Lung (tissue), 12 donors: ENCODE results near the gene ADAMTS9. TPM values are rescaled to one million over a fixed set of nuclear protein-coding genes. Genes with fewer than 3 reads are reported as not detected.
A peak's percentile ranks its signal among the peaks of the same experiment; 100 is the strongest.

Experiments used
- ATAC-seq: fragments of 200-7000 bp; cut with Tn5 transposase; one replicate; pipeline ENCODE4 v1.9.1; 2020; ENCODE audit warnings: moderate number of reproducible peaks; ENCODE audit not compliant: insufficient read depth, low FRiP score
- DNase-seq, 3 donors: peaks; one replicate each; pipeline ENCODE4 v3.0.0-alpha.2; 2013 to 2017
- H3K27ac ChIP-seq, 2 donors: one replicate each; pipeline ENCODE4 v1.5.1; 2013; ENCODE audit warnings: mild to moderate bottlenecking in 2 of 2, moderate library complexity in 2 of 2, control low read depth in 1 of 2, inconsistent platforms in 1 of 2, low read depth in 1 of 2, low read length in 1 of 2
- H3K27me3 ChIP-seq, 3 donors: one replicate each; pipeline ENCODE4 v1.5.1; 2013; ENCODE audit warnings: low read length in 2 of 3; ENCODE audit not compliant: control insufficient read depth in 3 of 3, insufficient read depth in 3 of 3
- H3K36me3 ChIP-seq, 4 donors: one replicate each; pipeline ENCODE4 v1.5.1; 2013; ENCODE audit warnings: low read length in 4 of 4, mild to moderate bottlenecking in 1 of 4, moderate library complexity in 1 of 4; ENCODE audit not compliant: control insufficient read depth in 4 of 4, insufficient read depth in 4 of 4
- H3K4me1 ChIP-seq, 5 donors: one replicate each; pipeline ENCODE4 v1.5.1; 2013; ENCODE audit warnings: low read length in 5 of 5, mild to moderate bottlenecking in 2 of 5, moderate library complexity in 1 of 5; ENCODE audit not compliant: control insufficient read depth in 5 of 5, insufficient read depth in 5 of 5
- H3K4me3 ChIP-seq: one replicate; pipeline ENCODE4 v1.5.1; 2013; ENCODE audit warnings: mild to moderate bottlenecking, control low read depth, moderate library complexity
- H3K9ac ChIP-seq, 2 donors: one replicate each; pipeline ENCODE4 v1.5.1; 2013; ENCODE audit warnings: low read length in 2 of 2, control low read depth in 1 of 2; ENCODE audit not compliant: insufficient read depth in 1 of 2
- H3K9me3 ChIP-seq, 4 donors: one replicate each; pipeline ENCODE4 v1.5.1; 2013; ENCODE audit warnings: low read length in 3 of 4, mild to moderate bottlenecking in 1 of 4, moderate library complexity in 1 of 4; ENCODE audit not compliant: control insufficient read depth in 4 of 4, insufficient read depth in 3 of 4
- WGBS, 2 donors: extraction: QIAGEN DNeasy Blood & Tissue Kit; methylation state at CpG; one replicate each; pipeline ENCODE4 v1.1.7; 2013; 5-methylcytosine and 5-hydroxymethylcytosine counted together
- polyA plus RNA-seq, 2 donors: library from polyadenylated mRNA; stranded (reverse); fragments of 200-250 nt; gene quantifications; one replicate each; pipeline ENCODE4 v1.2.1, GENCODE V29; 2013
- total RNA-seq, 2 donors: library from RNA; depleted of rRNA in 1 of 2; stranded (reverse); fragments of >200 nt in 1 of 2; gene quantifications; one replicate each; pipeline ENCODE4 v1.2.1, GENCODE V29; 2014 to 2021
- TF ChIP-seq, protein P1 (sequence below): IDR thresholded peaks from 2 replicates; pipeline ENCODE4 v1.5.1; 2012; ENCODE audit warnings: mild to moderate bottlenecking; ENCODE audit errors: control extremely low read depth, extremely low read depth
- donor health status: control.
- donor health status: control.
- donor health status: Bipolar disorder and iron deficiency.
- donor health status: healthy.
- donor health status: DM: yes; HTN: yes; CAD: no.

The ADAMTS9 gene
- total and polyA plus RNA-seq, 4 donors: 29.9 to 75.6 (median 42.9) TPM

- Histone ChIP-seq H3K9ac (no peak overlapping the region), H3K9me3 (no peaks in the 10 kb centered on the region), H3K4me3 (no peak overlapping the region), H3K27ac (no peak overlapping the region), H3K4me1 (peaks cover 0 to 15% (median 3%) of the 10 kb centered on the region in 5 donors), H3K27me3 (no peaks in the 10 kb centered on the region), H3K36me3 (peaks cover 3 to 10% (median 6%) of the 10 kb centered on the region in 4 donors)
- 74 to 82% methylated on average over 4 of the region's 4 CpGs for WGBS, 2 donors
- TF ChIP-seq, protein P1, sequence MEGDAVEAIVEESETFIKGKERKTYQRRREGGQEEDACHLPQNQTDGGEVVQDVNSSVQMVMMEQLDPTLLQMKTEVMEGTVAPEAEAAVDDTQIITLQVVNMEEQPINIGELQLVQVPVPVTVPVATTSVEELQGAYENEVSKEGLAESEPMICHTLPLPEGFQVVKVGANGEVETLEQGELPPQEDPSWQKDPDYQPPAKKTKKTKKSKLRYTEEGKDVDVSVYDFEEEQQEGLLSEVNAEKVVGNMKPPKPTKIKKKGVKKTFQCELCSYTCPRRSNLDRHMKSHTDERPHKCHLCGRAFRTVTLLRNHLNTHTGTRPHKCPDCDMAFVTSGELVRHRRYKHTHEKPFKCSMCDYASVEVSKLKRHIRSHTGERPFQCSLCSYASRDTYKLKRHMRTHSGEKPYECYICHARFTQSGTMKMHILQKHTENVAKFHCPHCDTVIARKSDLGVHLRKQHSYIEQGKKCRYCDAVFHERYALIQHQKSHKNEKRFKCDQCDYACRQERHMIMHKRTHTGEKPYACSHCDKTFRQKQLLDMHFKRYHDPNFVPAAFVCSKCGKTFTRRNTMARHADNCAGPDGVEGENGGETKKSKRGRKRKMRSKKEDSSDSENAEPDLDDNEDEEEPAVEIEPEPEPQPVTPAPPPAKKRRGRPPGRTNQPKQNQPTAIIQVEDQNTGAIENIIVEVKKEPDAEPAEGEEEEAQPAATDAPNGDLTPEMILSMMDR: no peak
- no peak for DNase-seq
- ATAC-seq: no peak
Measured at GRCh38 chr3:64586952-64587351, 100.8 kb downstream of the ADAMTS9 start.

DNA sequence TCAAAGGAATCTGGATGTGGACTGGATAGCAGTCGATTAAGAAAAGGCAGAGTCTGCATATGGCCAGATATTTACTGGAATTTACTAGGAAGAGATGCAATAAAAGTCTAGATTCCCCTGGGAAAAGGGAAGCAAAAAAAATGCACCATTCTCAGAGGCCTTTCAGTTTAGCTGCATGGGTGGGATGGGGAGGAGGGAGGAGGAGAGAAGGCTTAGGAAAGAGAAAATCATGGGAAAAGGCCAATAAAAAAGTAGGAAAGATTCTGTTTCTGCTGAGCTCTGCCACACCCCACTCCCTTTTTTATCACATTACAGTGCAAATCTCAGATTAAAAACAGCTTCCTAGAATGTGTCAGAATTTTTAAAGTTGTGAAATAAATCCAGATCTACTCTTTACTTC lies 103.6 kb downstream of the ADAMTS9 start:
- TF ChIP-seq, protein P1: no peak

GRCh38 chr3:64578797-64579196 lies 109.0 kb downstream of the ADAMTS9 start:
- Histone ChIP-seq H3K36me3 (peaks cover 4 to 29% (median 5%) of the 10 kb centered on the region in 4 donors), H3K4me3 (no peak overlapping the region), H3K9ac (no peak overlapping the region), H3K27ac (no peak overlapping the region), H3K4me1 (peaks cover 0 to 13% (median 2%) of the 10 kb centered on the region in 5 donors), H3K27me3 (no peaks in the 10 kb centered on the region), H3K9me3 (no peaks in the 10 kb centered on the region)
- DNase-seq: no peak
- ATAC-seq: no peak
- WGBS, 2 donors: 79 to 84% methylated on average over 3 of the region's 3 CpGs
- TF ChIP-seq, protein P1: no peak

More for the DNA sequence above, 103.6 kb downstream of the ADAMTS9 start:
- Histone ChIP-seq H3K9me3 (no peaks in the 10 kb centered on the region), H3K4me1 (peaks cover 0 to 21% (median 3%) of the 10 kb centered on the region in 5 donors), H3K9ac (no peak overlapping the region), H3K36me3 (peaks cover 0 to 11% (median 3%) of the 10 kb centered on the region in 4 donors), H3K4me3 (no peak overlapping the region), H3K27ac (no peak overlapping the region), H3K27me3 (no peaks in the 10 kb centered on the region)
- DNase-seq: peak in 2 of 3 donors; percentile 42 to 60
- ATAC-seq: no peak
- WGBS, 2 donors: 67 to 71% methylated on average over 1 of the region's 1 CpG
